Measurements from ENCODE around the gene TLR10. TPM values are rescaled to one million over a fixed set of nuclear protein-coding genes. Genes with fewer than 3 reads are reported as not detected.

TLR10 gene
- total and polyA plus RNA-seq, 2 experiments from 2014 or later: 0.14 TPM; not detected in 1

DNA sequence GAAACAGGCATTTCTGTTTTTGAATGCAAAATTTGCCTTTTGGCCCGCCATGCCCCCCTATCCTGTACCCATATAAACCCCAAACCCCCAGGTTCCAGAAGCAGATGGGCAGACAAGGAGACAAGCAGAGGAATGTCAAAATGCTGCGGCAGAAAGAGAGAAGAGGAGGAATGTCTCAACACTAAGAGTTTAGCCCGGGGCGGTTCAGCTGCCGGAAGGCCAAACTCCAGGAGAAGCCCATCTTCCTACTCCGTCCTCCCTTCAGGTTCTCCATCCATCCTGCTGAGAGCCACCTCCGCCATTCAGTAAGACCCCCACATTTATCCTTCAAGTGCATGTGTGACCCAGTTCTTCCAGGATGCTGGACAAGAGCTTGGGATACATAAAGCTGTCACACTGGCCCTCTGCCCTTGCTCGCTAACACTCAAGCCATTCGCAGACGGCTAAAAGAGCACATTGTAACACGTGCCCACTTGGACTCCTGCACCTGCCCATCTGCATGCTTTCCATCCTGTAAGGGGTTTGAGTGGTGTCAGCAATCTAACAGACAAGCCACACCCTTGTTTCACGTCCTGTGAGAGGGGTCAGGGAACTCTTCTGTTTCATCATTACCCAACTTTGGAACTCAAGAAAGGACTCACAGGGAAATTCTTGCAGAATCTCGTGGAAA is 31.3 kb downstream of the TLR10 start:
- peaks cover 14% of the 10 kb centered on the region for H3K36me3 Mint-ChIP-seq (ENCODE audit: low read depth)
- ATAC-seq: no peak
- Histone ChIP-seq H3K4me1 (ENCODE audit: insufficient read depth) (peaks cover 14% of the 10 kb centered on the region), H4K20me1 (replicated peaks; ENCODE audit: insufficient read depth) (no peaks in the 10 kb centered on the region), H3K27me3 (ENCODE audit: insufficient read depth) (no peaks in the 10 kb centered on the region), H3K4me2 (no peak overlapping the region), H3K4me3 (no peak overlapping the region), H3F3A (replicated peaks; ENCODE audit: low read depth) (peaks cover 3% of the 10 kb centered on the region; the same call in 1 of the 2 replicates), H3K27ac (ENCODE audit: low read depth) (no peak overlapping the region), H3K79me2 (replicated peaks; ENCODE audit: insufficient read depth) (no peaks in the 10 kb centered on the region), H2AFZ (peak overlapping the region; percentile 94; the same call in 1 of the 2 replicates), H3K36me3 (ENCODE audit: insufficient read depth) (no peaks in the 10 kb centered on the region; the same call in 1 of the 2 replicates), H3K9me2 (ENCODE audit: insufficient read depth) (no peaks in the 10 kb centered on the region)
- H3K4me1 Mint-ChIP-seq: peaks cover 7% of the 10 kb centered on the region
- H3K27me3 Mint-ChIP-seq (ENCODE audit: insufficient read depth, low read depth, poor library complexity): no peaks in the 10 kb centered on the region
- no peak for TF ChIP-seq STAT1 (IDR thresholded peaks at IDR 0.05; ENCODE audit: unreplicated experiment)
- TF ChIP-seq POLR2AphosphoS5 (IDR thresholded peaks at IDR 0.05; ENCODE audit: low read depth): no peak
- TF ChIP-seq, protein P1, sequence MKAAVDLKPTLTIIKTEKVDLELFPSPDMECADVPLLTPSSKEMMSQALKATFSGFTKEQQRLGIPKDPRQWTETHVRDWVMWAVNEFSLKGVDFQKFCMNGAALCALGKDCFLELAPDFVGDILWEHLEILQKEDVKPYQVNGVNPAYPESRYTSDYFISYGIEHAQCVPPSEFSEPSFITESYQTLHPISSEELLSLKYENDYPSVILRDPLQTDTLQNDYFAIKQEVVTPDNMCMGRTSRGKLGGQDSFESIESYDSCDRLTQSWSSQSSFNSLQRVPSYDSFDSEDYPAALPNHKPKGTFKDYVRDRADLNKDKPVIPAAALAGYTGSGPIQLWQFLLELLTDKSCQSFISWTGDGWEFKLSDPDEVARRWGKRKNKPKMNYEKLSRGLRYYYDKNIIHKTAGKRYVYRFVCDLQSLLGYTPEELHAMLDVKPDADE (IDR thresholded peaks at IDR 0.05): no peak
- TF ChIP-seq ZNF331 (CRISPR knock-in tag; IDR thresholded peaks at IDR 0.05; ENCODE audit: low read depth): no peak
- TF ChIP-seq, protein P2, sequence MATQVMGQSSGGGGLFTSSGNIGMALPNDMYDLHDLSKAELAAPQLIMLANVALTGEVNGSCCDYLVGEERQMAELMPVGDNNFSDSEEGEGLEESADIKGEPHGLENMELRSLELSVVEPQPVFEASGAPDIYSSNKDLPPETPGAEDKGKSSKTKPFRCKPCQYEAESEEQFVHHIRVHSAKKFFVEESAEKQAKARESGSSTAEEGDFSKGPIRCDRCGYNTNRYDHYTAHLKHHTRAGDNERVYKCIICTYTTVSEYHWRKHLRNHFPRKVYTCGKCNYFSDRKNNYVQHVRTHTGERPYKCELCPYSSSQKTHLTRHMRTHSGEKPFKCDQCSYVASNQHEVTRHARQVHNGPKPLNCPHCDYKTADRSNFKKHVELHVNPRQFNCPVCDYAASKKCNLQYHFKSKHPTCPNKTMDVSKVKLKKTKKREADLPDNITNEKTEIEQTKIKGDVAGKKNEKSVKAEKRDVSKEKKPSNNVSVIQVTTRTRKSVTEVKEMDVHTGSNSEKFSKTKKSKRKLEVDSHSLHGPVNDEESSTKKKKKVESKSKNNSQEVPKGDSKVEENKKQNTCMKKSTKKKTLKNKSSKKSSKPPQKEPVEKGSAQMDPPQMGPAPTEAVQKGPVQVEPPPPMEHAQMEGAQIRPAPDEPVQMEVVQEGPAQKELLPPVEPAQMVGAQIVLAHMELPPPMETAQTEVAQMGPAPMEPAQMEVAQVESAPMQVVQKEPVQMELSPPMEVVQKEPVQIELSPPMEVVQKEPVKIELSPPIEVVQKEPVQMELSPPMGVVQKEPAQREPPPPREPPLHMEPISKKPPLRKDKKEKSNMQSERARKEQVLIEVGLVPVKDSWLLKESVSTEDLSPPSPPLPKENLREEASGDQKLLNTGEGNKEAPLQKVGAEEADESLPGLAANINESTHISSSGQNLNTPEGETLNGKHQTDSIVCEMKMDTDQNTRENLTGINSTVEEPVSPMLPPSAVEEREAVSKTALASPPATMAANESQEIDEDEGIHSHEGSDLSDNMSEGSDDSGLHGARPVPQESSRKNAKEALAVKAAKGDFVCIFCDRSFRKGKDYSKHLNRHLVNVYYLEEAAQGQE (IDR thresholded peaks at IDR 0.05; ENCODE audit: unreplicated experiment): no peak
- TF ChIP-seq EZH2 (IDR thresholded peaks at IDR 0.05; ENCODE audit: low read depth, unreplicated experiment): no peak
- TF ChIP-seq NANOG (IDR thresholded peaks at IDR 0.05; ENCODE audit: borderline replicate concordance): no peak
- TF ChIP-seq, protein P3, sequence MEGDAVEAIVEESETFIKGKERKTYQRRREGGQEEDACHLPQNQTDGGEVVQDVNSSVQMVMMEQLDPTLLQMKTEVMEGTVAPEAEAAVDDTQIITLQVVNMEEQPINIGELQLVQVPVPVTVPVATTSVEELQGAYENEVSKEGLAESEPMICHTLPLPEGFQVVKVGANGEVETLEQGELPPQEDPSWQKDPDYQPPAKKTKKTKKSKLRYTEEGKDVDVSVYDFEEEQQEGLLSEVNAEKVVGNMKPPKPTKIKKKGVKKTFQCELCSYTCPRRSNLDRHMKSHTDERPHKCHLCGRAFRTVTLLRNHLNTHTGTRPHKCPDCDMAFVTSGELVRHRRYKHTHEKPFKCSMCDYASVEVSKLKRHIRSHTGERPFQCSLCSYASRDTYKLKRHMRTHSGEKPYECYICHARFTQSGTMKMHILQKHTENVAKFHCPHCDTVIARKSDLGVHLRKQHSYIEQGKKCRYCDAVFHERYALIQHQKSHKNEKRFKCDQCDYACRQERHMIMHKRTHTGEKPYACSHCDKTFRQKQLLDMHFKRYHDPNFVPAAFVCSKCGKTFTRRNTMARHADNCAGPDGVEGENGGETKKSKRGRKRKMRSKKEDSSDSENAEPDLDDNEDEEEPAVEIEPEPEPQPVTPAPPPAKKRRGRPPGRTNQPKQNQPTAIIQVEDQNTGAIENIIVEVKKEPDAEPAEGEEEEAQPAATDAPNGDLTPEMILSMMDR (conservative IDR thresholded peaks at IDR 0.05; ENCODE audit: low read depth in 2 of 2): no peak
- no peak for TF ChIP-seq CREB1 (CRISPR knock-in tag; IDR thresholded peaks at IDR 0.05; ENCODE audit: low read depth)
- TF ChIP-seq JUNB (IDR thresholded peaks at IDR 0.05; ENCODE audit: unreplicated experiment): no peak
- TF ChIP-seq, protein P4, sequence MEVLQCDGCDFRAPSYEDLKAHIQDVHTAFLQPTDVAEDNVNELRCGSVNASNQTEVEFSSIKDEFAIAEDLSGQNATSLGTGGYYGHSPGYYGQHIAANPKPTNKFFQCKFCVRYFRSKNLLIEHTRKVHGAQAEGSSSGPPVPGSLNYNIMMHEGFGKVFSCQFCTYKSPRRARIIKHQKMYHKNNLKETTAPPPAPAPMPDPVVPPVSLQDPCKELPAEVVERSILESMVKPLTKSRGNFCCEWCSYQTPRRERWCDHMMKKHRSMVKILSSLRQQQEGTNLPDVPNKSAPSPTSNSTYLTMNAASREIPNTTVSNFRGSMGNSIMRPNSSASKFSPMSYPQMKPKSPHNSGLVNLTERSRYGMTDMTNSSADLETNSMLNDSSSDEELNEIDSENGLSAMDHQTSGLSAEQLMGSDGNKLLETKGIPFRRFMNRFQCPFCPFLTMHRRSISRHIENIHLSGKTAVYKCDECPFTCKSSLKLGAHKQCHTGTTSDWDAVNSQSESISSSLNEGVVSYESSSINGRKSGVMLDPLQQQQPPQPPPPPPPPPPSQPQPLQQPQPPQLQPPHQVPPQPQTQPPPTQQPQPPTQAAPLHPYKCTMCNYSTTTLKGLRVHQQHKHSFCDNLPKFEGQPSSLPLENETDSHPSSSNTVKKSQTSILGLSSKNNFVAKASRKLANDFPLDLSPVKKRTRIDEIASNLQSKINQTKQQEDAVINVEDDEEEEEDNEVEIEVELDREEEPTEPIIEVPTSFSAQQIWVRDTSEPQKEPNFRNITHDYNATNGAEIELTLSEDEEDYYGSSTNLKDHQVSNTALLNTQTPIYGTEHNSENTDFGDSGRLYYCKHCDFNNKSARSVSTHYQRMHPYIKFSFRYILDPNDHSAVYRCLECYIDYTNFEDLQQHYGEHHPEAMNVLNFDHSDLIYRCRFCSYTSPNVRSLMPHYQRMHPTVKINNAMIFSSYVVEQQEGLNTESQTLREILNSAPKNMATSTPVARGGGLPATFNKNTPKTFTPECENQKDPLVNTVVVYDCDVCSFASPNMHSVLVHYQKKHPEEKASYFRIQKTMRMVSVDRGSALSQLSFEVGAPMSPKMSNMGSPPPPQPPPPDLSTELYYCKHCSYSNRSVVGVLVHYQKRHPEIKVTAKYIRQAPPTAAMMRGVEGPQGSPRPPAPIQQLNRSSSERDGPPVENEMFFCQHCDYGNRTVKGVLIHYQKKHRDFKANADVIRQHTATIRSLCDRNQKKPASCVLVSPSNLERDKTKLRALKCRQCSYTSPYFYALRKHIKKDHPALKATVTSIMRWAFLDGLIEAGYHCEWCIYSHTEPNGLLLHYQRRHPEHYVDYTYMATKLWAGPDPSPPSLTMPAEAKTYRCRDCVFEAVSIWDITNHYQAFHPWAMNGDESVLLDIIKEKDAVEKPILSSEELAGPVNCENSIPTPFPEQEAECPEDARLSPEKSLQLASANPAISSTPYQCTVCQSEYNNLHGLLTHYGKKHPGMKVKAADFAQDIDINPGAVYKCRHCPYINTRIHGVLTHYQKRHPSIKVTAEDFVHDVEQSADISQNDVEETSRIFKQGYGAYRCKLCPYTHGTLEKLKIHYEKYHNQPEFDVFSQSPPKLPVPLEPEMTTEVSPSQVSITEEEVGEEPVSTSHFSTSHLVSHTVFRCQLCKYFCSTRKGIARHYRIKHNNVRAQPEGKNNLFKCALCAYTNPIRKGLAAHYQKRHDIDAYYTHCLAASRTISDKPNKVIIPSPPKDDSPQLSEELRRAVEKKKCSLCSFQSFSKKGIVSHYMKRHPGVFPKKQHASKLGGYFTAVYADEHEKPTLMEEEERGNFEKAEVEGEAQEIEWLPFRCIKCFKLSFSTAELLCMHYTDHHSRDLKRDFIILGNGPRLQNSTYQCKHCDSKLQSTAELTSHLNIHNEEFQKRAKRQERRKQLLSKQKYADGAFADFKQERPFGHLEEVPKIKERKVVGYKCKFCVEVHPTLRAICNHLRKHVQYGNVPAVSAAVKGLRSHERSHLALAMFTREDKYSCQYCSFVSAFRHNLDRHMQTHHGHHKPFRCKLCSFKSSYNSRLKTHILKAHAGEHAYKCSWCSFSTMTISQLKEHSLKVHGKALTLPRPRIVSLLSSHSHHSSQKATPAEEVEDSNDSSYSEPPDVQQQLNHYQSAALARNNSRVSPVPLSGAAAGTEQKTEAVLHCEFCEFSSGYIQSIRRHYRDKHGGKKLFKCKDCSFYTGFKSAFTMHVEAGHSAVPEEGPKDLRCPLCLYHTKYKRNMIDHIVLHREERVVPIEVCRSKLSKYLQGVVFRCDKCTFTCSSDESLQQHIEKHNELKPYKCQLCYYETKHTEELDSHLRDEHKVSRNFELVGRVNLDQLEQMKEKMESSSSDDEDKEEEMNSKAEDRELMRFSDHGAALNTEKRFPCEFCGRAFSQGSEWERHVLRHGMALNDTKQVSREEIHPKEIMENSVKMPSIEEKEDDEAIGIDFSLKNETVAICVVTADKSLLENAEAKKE (CRISPR knock-in tag; IDR thresholded peaks at IDR 0.05): no peak
- H3K9me3 Mint-ChIP-seq: peaks cover 17% of the 10 kb centered on the region
- no peak for DNase-seq (ENCODE audit: low spot score)
- no peak overlapping the region for H3K27ac Mint-ChIP-seq
- H3K4me3 Mint-ChIP-seq: no peak overlapping the region
